Measurements from ENCODE around the gene MBOAT1.

The MBOAT1 gene

DNA sequence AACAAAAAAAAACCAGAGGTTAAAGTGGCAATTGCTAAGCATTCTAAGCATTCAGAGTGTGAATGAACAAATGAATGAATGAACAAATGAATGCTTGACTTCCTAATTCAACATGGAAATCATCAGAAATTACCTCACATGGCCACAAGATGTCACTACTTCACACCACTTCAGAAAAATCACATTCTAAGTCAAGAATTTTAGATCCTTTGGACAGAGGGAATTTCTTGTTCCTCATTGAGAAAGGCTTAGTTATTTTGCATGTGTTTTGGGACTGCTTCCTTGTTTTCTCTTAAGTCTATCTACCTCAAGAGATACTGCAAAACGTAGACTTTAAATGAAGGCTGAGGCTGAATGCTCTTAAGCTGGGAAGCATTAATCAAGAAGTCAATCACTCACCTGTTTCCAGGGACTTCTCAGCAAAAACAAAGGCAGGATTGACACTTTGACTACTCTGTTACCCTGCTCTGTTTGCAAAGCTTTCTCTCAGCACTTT is 120.2 kb downstream of the MBOAT1 start:
- DNase-seq: no peak

DNA sequence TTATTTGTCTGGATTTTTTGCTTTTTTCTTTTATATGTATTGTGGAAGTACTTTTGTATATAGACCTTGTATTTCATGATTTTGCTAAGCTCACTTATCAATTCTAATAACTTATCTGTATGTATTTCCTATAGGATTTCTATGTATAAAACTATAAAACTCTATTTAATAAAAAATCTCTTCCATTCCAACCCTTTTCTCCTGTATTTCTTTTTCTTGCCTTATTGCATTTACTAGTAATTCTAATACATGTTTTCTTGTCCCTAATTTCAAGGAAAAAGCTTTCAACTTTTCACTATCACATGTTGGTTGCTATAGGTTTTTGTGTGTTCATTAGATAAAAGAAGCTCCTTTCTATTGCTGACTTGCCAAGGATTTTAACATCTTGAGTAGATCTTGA is 125.3 kb downstream of the MBOAT1 start:
- DNase-seq: no peak

DNA sequence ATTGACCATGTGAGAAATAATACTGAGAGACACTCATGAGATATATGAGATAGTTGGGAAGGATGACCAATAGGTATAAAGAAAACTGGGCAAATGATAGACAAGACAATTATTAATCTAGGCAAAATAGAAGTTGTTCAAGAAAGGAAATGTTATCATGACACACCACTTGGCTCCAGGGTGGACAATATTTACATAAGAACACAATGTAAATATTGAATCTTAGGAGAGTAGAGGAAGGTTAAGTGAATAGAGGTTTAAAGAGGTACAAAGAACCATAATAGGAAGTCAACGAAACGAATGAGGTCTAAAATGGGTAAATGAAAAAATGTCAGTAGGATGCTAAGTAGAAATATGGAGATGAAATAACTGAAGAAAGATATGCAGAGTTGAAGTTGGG is 126.5 kb downstream of the MBOAT1 start:
- no peak for DNase-seq

DNA sequence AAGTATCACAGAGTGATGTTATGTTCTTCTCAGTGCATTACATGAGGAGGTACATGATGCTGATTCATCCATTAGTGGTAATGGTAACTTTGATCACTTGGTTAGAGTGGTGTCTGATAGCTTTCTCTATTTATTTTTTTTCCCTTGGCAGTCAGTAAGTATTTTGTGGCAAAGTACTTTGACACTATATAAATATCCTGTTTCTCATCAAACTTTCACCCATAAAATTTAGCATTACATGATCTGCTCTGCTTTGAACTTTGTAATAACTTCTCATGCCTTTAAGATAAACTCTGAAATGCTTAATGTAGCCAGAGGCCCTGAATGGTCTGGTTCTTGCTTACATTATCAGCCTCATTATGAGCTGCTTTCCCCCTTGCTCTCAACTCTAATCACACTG is 127.9 kb downstream of the MBOAT1 start:
- no peak for DNase-seq

DNA sequence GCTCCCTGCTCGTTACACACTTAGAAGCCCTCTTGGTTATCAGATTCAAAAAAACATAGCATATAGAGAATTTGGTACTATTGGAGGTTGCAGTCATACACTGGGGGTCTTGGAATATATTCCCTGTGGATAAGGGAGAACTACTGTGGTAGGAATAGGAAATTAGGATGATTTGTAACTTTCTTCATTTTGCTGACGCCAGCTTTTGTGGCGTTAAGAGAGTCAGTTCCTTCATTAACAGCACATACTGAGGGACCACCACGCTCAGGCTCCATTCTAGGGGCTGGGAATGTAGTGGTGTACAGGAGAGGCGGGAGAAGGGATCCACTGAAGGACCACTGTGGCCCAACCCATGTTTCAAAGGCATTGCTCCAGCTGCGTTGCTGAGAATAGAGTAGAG is 140.3 kb downstream of the MBOAT1 start:
- DNase-seq: no peak

DNA sequence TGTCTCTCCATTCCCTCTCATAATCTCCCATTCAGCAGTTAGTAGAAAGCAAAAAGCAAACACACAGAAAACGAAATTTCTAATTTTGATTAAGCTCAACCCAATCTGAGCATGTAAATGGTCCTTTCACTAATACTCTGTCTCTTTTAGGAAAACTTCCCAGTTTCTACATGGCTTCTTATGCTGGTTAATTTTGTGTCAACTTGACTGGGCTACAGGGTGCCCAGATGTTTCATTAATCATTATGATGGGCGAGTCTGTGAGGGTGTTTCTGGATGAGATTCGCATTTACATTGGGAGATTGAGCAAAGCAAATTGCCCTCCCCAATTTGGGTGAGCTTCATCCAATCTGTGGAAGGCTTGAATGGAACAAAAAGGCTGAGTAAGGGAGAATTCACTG is 142.2 kb downstream of the MBOAT1 start:
- DNase-seq: no peak

DNA sequence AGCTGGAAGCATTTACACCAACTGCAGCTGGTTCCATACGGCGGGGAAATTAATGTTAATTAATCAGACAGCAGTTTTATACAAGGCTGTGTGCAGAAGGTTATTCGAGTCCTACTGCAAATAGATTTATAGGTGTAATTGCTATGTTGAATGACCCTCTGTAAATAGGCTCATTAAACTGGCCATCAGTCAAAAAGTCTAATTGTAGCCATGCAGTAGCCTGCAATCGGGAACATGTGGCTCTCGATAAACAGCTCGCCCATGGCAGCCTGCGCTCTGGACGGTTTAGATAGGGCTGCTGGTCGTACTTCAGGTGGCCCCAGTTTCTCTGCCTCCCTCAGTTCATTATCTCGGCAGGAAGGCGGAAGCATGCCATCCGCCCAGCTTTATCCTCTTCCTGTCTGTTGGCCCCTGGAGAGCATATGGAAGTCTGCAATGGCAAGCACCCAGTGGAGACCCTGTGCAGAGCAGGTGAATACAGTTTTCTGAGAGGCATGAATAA is 143.2 kb downstream of the MBOAT1 start:
- DNase-seq: no peak

DNA sequence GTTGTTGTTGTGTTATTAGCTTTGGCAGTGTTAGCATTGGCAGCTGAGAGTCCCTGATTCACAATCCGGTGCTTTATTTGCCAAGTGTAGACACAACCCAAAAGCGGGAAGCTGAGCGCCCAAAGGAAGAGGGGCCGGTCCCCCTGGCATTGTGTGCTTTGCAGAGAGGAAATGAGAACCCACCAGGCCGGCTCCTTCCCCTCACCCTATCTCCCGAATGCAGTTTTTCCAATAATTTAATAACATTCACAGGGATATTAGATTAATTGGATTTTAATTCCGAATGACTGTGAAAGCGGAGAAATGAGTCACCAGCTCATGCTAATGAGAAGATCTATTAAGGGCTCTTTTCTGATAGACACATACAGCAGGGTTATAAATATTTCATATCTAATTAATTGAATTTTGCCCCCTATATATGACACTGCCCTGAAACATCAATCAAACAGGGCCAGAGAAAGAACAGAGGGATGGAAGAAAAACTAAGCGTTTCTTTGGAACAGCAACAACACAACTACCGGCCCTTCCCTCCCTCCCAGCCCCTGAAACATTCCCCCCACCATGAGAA is 143.8 kb downstream of the MBOAT1 start:
- no peak for DNase-seq

DNA sequence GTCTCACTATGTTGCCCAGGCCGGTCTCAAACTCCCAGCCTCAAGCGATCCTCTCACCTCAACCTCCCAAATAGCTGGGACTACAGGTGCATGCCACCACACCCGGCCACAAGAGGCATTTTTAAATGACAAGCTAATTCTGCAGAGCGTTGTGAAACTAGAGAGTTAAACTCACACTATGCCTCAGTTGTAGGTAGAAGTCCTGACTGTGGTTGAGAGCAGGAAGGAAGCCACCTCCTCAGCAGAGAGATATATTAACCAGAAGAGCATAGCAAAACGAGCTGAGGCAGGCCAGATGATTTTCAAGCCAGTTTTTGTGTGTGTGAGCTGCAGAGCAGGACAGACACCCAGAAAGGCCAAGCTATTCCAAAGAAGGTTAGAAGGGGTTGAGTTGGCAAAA is 150.3 kb downstream of the MBOAT1 start:
- no peak for DNase-seq

DNA sequence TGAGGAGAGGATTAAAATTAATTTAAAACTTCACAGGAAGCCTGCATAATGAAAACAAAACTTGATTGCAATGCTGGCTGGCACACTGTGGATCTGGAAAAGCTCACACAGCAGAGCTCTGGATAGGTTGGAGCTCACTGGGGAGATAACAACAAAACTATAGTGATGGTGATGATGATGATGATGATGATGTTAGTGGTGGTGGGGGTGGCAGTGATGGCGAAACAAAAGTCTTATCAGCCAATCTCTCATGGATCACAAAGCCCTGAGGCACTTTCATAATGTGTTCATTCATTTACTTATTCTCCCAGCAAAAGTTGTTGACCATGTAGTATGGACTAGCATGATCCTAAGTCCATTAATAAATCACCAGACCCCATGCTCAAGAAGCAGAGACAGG is 152.0 kb downstream of the MBOAT1 start:
- DNase-seq: no peak

DNA sequence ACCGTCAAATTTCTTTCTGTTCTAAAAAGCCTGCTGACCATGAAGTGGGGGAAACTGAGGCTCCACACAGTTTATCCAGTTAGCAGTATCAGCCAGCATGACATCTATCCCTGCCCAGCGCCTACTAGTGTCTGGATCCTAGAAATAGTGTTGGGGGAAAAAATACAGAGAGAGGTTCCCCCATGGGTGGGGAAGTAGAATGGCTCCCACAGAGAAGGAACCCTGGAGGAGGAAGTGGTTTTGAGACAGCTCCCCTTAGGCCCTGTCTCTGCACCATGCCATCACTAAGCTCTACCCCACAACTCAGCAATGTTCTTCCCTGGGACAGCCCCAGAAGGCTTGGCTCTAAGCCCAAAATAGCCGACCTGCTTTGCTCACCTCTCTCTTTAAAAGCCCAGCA is 153.4 kb downstream of the MBOAT1 start:
- DNase-seq: no peak

DNA sequence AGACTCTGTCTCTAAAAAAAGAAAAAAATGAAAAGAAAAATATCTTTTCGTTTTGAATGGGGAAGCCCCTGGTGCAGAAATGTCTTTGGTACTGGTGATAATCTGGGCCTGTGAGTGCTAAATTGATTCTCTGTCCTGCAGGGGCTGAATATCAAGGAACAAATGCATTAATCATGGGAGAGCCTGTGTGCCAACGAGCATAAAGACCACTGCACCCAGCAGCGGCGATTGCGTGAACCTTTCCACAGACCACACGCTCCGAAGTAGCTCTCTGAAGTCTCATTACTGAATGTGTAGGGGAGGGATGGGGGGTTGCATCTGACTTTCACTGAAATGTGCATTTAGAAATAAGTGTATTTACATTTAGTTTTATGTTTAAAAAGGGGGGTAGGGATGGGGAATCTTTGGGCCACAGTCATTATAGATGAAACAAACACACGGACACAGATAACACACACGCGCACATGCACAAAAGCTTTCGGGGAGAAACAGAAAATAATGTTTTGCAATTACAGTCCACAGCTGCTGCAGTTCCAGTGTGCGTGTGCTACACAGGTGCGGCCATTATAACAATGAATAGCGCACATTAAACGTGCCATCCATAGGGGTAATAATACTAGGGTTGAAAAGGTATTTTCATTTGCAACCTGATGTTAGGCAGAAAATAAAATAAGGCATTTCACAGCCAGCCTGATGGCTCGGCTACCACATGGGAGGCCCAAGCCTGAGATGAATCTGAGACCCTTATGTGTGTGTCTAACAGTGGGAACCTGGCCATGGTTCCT is 154.0 kb downstream of the MBOAT1 start:
- no peak for DNase-seq

DNA sequence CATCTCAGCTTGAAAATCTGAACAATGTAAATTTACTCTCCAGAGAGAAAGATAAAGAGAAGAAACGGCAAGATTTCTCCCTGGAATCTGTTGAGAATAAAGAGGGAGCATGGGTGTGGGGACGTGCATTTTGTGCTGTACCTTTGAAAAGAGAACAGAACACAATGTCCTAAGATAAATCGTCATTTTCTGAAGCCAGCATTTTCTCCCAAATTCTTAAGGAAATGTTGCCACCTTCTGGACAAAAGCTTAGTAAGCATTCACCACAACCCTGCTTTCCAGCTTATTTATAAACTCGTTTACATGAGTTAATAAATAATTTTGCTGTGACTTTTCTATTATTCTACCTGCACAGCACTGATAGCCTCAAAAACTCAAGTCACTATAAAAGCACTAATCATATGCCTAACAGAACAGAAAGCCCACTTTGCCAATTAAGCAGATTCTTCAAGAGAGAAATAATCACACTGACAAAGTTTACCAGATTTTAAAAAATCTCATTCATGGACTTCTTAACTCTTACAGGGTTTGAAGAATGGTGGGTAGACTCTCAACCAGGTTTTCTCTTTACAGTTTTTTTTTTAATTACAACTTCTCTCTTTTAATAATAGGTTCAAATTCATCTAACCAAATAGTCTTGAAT is 155.8 kb downstream of the MBOAT1 start:
- DNase-seq: no peak

DNA sequence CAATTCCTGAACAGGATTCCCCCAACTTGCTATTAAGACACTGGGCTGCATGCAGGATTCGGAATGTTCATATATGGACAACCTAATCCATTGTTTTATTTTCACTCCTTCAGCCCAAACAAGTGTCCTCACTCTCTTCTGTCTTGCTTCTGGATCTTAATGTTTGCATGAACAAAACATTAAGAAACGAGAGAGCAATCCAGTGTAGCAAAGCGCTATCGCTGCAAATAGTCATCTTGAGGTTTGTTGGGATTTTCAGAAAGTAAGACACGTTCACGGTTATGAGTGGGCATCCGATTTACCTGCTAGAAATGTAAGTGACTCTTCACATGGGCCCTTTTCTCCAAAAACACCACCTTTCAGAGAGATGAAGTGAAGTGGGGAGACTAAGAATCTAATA is 156.4 kb downstream of the MBOAT1 start:
- DNase-seq: no peak

Measured in activated T-cell treated with anti-CD3 and anti-CD28 coated beads for 4 hours (primary cell).